ENCODE results near the gene VWA1. TPM values are rescaled to one million over a fixed set of nuclear protein-coding genes. Genes with fewer than 3 reads are reported as not detected.
"Not testable (repeated sequence)": the region's sequence is repeated elsewhere in the genome, so short reads cannot be mapped to it uniquely, and the experiment has no call there.

Gene VWA1
- polyA plus RNA-seq, 1 donor (not counting 4 experiments of a cell fraction or from before 2014, with no cell fraction given): 6.5 TPM

DNA sequence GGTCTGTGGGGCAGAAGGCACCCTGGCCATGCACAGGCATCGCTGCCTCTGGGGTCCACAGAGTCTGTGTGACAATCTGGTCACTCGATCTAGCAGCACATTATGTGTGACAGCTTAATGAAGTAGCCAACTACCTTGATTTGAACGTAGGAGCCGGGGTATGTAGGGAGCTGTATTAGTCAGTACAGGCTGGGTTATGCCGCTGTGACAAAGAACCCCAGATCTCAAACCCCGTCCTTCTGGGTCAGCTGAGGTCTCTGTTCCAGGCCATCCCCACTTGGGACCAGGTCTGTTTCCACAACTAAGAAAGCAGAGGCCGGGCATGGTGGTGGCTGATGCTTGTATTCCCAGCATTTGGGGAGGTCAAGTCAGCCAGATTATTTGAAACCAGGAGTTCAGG, 27.8 kb downstream of the VWA1 start:
- Histone ChIP-seq H3K4me3 (ENCODE audit: control insufficient read depth in 2 of 3, extremely low read depth in 1 of 3, insufficient read depth in 2 of 3, low read depth in 1 of 3, low read length in 3 of 3) (no peak overlapping the region), H2AFZ (ENCODE audit: control insufficient read depth, low read length) (no peak overlapping the region), H4K20me1 (ENCODE audit: control insufficient read depth, extremely low read depth, insufficient read depth, low read length) (no peaks in the 10 kb centered on the region), H3K4me1 (ENCODE audit: control insufficient read depth, extremely low read depth, insufficient read depth, low read length) (peaks cover 12% of the 10 kb centered on the region), H3K4me2 (ENCODE audit: control insufficient read depth, extremely low read depth, insufficient read depth, low read depth, low read length) (no peak overlapping the region), H3K9me3 (ENCODE audit: control insufficient read depth, low read depth, low read length) (no peaks in the 10 kb centered on the region), H3K9ac (ENCODE audit: control insufficient read depth, extremely low read depth, insufficient read depth, low read length) (no peak overlapping the region), H3K36me3 (ENCODE audit: control insufficient read depth in 2 of 2, extremely low read depth in 1 of 2, insufficient read depth in 2 of 2, low read length in 2 of 2) (no peaks in the 10 kb centered on the region), H3K27me3 (ENCODE audit: control insufficient read depth, extremely low read depth, insufficient read depth, low read length) (no peaks in the 10 kb centered on the region), H3K9me1 (ENCODE audit: control insufficient read depth, extremely low read depth, insufficient read depth, low read length) (no peaks in the 10 kb centered on the region), H3K79me2 (ENCODE audit: control insufficient read depth, insufficient read depth, low read length) (no peaks in the 10 kb centered on the region), H3K27ac (ENCODE audit: control insufficient read depth, insufficient read depth, low read length) (no peak overlapping the region)
- dilution Hi-C loops (cut with MboI; ENCODE audit: extremely low pct_ligation_motif_present, low sequenced_read_pairs): no loop called here
- DNase-seq (ENCODE audit: low read depth, low spot score) (no peak), FAIRE-seq (no peak)
- TF ChIP-seq, protein P1, sequence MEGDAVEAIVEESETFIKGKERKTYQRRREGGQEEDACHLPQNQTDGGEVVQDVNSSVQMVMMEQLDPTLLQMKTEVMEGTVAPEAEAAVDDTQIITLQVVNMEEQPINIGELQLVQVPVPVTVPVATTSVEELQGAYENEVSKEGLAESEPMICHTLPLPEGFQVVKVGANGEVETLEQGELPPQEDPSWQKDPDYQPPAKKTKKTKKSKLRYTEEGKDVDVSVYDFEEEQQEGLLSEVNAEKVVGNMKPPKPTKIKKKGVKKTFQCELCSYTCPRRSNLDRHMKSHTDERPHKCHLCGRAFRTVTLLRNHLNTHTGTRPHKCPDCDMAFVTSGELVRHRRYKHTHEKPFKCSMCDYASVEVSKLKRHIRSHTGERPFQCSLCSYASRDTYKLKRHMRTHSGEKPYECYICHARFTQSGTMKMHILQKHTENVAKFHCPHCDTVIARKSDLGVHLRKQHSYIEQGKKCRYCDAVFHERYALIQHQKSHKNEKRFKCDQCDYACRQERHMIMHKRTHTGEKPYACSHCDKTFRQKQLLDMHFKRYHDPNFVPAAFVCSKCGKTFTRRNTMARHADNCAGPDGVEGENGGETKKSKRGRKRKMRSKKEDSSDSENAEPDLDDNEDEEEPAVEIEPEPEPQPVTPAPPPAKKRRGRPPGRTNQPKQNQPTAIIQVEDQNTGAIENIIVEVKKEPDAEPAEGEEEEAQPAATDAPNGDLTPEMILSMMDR (optimal IDR thresholded peaks at IDR 0.05 in 1 of 3, IDR thresholded peaks at IDR 0.05 in 1 of 3, conservative IDR thresholded peaks at IDR 0.05 in 1 of 3; ENCODE audit: extremely low read depth in 1 of 3, insufficient read depth in 2 of 3, low read length in 3 of 3): no peak
- TF ChIP-seq EZH2 (IDR thresholded peaks at IDR 0.05; ENCODE audit: low read length): no peak

DNA sequence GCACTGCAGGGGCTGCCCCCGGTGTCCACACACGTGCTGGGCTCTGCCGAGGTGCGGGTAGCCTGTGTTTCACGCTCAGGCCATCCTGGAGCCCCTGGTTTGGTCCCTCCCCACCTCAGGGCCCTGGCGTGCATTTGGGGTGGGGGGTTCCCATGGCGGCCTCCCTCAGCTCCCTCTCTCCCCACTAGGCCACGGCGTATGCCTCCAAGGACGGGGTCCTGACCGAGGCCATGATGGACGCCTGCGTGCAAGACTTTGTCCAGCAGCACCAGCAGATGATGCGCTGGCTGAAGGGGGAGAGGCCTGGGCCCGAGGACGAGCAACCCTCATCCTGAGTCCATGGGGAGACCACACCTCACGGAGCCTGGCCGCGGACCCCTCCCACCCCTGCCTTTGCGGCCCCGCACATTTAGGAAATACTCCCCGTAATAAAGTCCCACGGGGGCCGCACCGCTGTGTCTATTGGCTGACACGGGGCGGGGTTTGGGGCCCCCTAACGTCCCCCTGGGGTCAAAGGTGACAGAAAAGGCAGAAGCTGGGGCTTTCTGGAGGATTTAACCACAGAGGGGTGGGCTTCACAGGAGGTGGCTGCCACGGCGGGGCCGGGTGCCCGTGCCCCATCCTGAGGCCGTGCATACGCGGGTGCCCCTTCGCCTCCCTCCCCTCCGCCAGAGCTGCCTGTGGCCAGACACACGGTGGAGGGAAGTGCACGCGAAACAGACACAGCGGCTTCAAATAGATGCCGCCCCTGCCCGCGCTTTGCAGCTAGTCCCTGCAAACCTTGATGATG, 32.9 kb downstream of the VWA1 start:
- H3K4me2 ChIP-seq (ENCODE audit: control insufficient read depth, extremely low read depth, insufficient read depth, low read depth, low read length); DNase-seq (ENCODE audit: low read depth, low spot score); H3K4me1 ChIP-seq (ENCODE audit: control insufficient read depth, extremely low read depth, insufficient read depth, low read length); H3K36me3 ChIP-seq (ENCODE audit: control insufficient read depth in 2 of 2, extremely low read depth in 1 of 2, insufficient read depth in 2 of 2, low read length in 2 of 2); H4K20me1 ChIP-seq (ENCODE audit: control insufficient read depth, extremely low read depth, insufficient read depth, low read length); H3K9ac ChIP-seq (ENCODE audit: control insufficient read depth, extremely low read depth, insufficient read depth, low read length); H3K9me3 ChIP-seq (ENCODE audit: control insufficient read depth, low read depth, low read length); H2AFZ ChIP-seq (ENCODE audit: control insufficient read depth, low read length); H3K4me3 ChIP-seq (ENCODE audit: control insufficient read depth in 2 of 3, extremely low read depth in 1 of 3, insufficient read depth in 2 of 3, low read depth in 1 of 3, low read length in 3 of 3); dilution Hi-C loops (cut with MboI; ENCODE audit: extremely low pct_ligation_motif_present, low sequenced_read_pairs); H3K9me1 ChIP-seq (ENCODE audit: control insufficient read depth, extremely low read depth, insufficient read depth, low read length); H3K27me3 ChIP-seq (ENCODE audit: control insufficient read depth, extremely low read depth, insufficient read depth, low read length); FAIRE-seq; H3K27ac ChIP-seq (ENCODE audit: control insufficient read depth, insufficient read depth, low read length): not testable (repeated sequence)
- peaks cover 14% of the 10 kb centered on the region for H3K79me2 ChIP-seq (ENCODE audit: control insufficient read depth, insufficient read depth, low read length)
